SKM-1 treated with dmso at 0.1 percent for 144 hours (cell line): ENCODE data around the gene PRKCQ.
"Not testable (repeated sequence)": the region's sequence is repeated elsewhere in the genome, so short reads cannot be mapped to it uniquely, and the experiment has no call there.

Source experiments
- DNase-seq: peaks from one replicate; lab custom pipeline; 2025; ENCODE audit not compliant: unreplicated experiment; lab: John Stamatoyannopoulos, UW

PRKCQ gene

GRCh38 chr10:6494442-6494819, 85.6 kb downstream of the PRKCQ start:
- no peak for DNase-seq

- no peak for DNase-seq
These were observed 86.3 kb downstream of the PRKCQ start for GRCh38 chr10:6493521-6494441.

DNA sequence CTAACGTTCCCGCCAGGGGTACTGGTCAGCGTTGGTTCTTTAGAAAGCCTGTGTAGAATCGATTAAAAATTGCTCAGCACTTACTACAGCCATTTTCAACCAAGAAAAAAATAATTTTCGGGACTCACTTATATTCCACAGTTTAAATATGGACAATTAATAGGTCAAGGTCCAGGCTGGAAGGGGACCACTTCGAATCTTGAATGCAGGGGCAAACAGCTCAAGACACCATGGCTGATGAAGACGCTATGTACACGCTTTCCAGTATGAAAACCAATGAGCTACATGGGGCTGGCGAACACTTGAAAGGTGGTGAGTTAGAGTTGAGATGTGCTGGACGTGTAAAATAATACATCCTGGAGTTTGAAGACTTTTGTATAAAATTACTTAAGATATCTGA, 87.2 kb downstream of the PRKCQ start:
- no peak for DNase-seq

DNA sequence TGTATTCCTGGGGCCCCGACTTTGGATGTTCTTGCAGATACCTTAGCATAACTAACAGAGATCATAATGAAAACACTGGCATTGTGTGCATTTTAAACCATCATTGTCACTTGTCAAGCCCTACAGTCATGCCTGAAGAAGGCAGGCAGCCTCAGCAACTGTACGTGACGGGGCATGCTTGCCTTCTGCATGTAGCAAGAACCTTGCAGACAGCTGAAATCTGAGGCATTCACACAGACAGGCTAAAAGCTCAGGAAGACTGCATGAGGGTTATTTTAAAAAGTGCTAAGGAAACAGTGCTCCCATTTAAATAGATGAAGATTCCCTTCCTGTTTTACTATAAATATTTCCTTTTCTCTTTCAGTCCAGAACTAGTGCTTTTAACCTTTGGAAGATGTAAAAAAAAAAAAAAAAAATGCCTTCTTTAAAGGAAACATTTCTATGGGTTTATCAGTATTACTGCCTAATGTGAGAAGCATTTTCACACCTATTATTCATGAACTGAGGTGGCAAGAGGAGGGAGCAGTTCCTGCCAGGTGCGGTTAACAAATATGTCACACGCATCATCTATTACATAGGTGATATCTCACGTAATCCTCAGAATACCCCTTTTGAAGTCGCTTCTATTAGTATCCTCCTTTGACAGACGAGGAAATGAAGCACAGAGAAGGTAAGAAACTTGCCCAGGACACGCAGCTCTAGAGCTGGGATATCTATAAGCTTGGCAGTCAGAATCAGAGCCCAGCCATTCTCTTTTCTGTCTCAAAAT, 88.1 kb downstream of the PRKCQ start:
- no peak for DNase-seq

DNA sequence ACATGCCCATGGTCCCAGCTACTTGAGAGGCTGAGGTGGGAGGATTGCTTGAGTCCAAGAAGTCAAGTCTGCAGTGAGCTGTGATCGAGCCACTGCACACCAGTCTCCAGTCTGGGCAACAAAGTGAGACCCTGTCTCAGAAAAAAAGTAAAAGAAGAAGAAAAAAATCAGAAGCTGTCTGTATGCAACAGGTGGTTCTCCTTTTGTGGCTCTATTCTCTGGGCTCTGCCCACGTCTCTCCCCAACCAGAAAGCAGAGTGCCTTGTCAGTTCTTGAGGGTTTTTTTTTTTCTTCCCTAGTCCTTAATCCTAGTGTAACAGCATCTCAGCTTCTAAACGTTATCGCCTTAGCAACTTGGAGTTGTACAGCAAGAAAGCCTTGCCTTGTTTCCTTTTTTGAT, 89.5 kb downstream of the PRKCQ start:
- no peak for DNase-seq

DNA sequence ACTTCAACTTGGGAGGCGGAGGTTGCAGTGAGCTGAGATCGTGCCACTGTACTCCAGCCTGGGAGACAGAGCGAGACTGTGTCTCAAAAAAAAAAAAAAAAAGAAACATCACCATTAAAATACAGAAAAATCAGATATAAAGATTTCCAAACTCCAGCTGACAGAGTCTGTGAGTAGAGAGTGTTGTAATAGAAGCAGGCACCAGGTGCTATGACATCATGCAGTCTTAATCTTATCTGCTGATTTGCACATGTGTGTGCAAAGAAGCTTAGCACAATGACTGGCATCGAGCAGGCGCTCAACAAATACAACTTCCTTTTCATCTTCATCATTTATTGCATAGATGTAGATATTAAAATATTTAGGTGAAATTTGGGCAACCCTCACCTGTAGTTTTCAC, 92.2 kb downstream of the PRKCQ start:
- DNase-seq = no peak

GRCh38 chr10:6486309-6486708, 93.8 kb downstream of the PRKCQ start:
- no peak for DNase-seq

DNA sequence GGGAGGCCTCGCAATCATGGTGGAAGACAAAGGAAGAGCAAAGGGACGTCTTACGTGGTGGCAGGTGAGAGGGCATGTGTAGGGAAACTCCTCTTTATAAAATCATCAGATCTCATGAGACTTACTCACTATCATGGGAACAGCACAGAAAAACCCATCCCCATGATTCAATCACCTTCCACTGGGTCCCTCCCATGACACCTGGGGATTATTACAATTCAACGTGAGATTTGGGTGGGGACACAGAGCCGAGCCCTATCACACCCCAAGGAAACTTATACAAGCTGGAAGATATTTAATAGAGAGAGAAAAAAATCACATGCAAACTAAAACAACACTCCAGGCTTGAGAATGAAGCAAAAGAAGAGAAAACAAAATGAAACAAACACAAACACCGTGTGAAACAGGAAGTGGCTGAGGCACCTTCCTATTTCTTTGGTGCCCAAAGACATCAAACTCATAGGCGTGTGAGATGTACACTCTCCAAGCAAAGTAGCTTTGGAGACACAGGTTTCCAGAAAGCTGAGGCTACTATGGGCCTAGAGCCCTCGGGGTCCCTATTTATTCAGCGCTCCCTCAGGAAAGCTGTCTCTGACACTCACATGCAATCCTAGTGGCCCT, 97.2 kb downstream of the PRKCQ start:
- DNase-seq = no peak

- DNase-seq = no peak
These were observed 101.4 kb downstream of the PRKCQ start for GRCh38 chr10:6478722-6479121.

DNA sequence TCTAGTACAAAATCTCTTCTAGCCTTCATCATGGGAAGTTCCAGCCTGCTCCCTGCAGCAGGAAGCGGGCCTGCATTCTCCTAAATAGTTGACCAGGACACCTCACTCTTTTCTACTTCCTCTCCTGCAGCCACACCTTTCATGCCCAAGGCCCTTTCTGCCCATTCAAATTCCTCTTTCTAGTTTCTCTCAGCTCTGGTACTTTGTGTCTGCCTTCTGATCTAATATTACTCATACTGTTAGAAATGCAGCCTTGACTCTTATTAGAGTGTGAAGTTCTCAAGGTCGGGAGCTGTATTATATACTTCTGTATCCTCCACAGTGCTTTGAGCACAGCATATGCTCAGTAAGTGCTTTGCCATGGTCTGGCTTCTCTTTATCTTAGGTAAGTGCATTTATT, 103.1 kb downstream of the PRKCQ start:
- no peak for DNase-seq

GRCh38 chr10:6474871-6475270, 105.2 kb downstream of the PRKCQ start:
- DNase-seq = no peak

DNA sequence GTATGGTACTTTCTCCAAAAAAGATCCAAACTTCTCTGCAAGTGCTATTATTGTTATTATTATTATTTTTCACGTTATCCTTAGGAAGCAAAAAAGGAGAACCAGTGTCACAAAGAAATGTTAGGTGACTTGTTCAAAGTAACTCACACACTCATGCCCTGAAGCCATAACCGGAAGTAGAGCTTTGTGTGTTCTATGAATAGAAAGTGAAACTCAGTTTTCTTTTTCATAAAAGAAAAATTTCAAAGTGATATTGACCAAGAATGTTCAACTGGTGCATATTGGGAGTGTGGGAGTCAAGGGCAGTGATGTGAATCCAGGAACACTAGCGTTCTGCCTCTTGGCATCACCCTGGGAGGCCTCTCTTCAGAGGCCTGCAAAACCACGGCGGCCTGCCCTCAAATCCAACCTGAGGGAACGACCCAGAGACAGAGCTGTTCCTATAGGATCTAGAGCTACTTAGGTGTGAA, 106.1 kb downstream of the PRKCQ start:
- DNase-seq = peak; percentile 9

DNA sequence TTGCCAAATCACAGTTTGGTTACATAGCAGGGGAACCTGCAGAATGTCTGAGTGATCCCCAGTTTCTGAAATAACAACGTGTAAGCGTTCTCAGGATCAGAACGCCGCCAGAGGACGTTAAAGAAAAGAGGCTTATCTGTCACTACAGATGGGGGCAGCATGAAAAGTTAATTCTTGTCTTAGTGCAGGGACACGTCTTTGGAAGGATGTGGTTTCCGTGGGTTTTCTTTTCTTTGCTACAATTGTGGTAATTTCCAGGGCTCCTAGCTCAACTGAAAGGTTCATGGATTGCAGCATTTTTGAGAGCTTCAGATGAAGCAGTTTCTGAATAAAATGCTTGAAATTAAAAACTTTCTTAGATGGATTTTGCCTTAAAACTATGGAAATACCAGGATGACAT, 106.6 kb downstream of the PRKCQ start:
- peak; percentile 66 for DNase-seq

DNA sequence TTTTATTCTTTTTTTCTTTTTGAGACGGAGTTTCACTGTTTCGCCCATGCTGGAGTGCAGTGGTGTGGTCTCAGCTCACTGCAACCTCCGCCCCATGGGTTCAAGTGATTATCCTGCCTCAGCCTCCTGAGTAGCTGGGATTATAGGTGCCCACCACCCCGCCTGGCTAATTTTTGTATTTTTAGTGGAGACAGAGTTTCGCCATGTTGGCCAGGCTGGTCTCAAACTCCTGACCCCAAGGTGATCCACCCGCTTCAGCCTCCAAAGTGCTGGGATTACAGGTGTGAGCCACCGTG, 107.4 kb downstream of the PRKCQ start:
- not testable (repeated sequence) for DNase-seq

- no peak for DNase-seq
These were observed 109.0 kb downstream of the PRKCQ start for GRCh38 chr10:6470894-6471618.

- no peak for DNase-seq
These were observed 110.4 kb downstream of the PRKCQ start for GRCh38 chr10:6469661-6470060.

- no peak for DNase-seq
These were observed 114.0 kb downstream of the PRKCQ start for GRCh38 chr10:6465854-6466601.

DNA sequence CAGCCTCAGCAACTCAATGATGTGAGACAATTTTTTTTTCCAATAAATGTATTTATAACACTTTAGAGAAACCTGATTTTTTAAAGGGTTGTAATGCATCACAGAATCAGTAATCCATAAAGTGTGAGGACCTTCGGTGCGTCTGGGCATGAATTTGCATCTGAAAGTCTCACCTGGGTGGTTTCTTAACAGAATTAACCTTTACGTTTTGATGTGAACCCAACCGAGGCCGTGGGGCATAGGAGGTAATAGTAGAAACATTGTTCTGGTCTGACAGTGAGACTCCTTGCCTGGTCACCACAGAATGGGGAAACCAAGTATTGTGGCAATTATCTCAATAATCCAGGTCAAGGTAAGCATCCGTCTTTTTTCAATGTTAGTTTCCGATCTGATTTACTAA, 114.6 kb downstream of the PRKCQ start:
- no peak for DNase-seq

GRCh38 chr10:6464862-6465430, 115.1 kb downstream of the PRKCQ start:
- DNase-seq = no peak

- no peak for DNase-seq
These were observed 116.7 kb downstream of the PRKCQ start for GRCh38 chr10:6463366-6463765.
